Esophagus squamous epithelium (tissue), 4 donors: ENCODE measurements around the gene CTH.

Source experiments
- POLR2A ChIP-seq, 4 donors: fragments of 450-650 bp; IDR thresholded peaks; one replicate each; pipeline ENCODE4 v1.6.1; 2017; ENCODE audit warnings: antibody characterized with exemption in 4 of 4, mild to moderate bottlenecking in 4 of 4, moderate library complexity in 3 of 4
- TF ChIP-seq, protein P1 (sequence below), 6 experiments: fragments of 450-650 bp in 4 of 6; fragments of 200-600 bp in 2 of 6; sonication (generic) in 2 of 6; IDR thresholded peaks; one replicate each; pipeline ENCODE4 v1.5.1; 2016 to 2019; ENCODE audit warnings: antibody characterized with exemption in 6 of 6, mild to moderate bottlenecking in 4 of 6, moderate library complexity in 4 of 6

DNA sequence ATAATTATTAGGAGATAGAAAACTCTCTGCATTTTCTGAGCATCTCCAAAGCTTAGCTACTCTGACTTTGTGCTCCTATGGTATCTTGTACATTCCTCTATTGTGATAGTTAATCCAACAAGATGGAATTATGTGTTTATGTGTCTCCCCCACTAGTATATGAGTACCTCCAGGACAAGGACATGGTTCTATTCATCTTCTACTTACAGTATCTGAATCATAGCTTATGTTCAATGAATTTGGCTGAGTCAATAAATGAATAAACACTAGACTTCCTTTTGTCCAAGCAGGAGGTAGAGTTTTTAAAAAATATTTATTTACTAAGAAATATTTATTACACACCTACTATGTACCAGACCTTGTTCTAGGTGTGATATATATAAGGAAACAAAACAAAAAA is 18.4 kb upstream of the CTH start:
- TF ChIP-seq, protein P1, sequence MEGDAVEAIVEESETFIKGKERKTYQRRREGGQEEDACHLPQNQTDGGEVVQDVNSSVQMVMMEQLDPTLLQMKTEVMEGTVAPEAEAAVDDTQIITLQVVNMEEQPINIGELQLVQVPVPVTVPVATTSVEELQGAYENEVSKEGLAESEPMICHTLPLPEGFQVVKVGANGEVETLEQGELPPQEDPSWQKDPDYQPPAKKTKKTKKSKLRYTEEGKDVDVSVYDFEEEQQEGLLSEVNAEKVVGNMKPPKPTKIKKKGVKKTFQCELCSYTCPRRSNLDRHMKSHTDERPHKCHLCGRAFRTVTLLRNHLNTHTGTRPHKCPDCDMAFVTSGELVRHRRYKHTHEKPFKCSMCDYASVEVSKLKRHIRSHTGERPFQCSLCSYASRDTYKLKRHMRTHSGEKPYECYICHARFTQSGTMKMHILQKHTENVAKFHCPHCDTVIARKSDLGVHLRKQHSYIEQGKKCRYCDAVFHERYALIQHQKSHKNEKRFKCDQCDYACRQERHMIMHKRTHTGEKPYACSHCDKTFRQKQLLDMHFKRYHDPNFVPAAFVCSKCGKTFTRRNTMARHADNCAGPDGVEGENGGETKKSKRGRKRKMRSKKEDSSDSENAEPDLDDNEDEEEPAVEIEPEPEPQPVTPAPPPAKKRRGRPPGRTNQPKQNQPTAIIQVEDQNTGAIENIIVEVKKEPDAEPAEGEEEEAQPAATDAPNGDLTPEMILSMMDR (IDR thresholded peaks at IDR 0.05): no peak
- no peak for TF ChIP-seq POLR2A (IDR thresholded peaks at IDR 0.05)
